Heart right ventricle (tissue), 16 donors: ENCODE data around the gene KCNMA1. TPM values are rescaled to one million over a fixed set of nuclear protein-coding genes. Genes with fewer than 3 reads are reported as not detected.

ENCODE experiments used
- ATAC-seq, 8 donors: fragments of 200-7000 bp; cut with Tn5 transposase; one replicate each; pipeline ENCODE4 v1.9.1; 2020; ENCODE audit warnings: mild to moderate bottlenecking in 8 of 8, moderate library complexity in 8 of 8, moderate number of reproducible peaks in 1 of 8
- DNase-seq, 2 donors: peaks; one replicate each; pipeline ENCODE4 v3.0.0-alpha.2; 2020
- H3K27ac ChIP-seq, 10 donors: fragments of 200-600 bp; sonication (generic) in 2 of 10; one replicate each; pipeline versions ENCODE4 v1.5.0 to v1.8.0; 2020 to 2022; ENCODE audit warnings: mild to moderate bottlenecking in 3 of 10
- H3K27me3 ChIP-seq, 7 donors: fragments of 200-600 bp; one replicate each; pipeline ENCODE4 v1.8.0; 2021 to 2022; ENCODE audit warnings: mild to moderate bottlenecking in 2 of 7
- H3K36me3 ChIP-seq, 9 donors: fragments of 200-600 bp; sonication (generic) in 1 of 9; one replicate each; pipeline versions ENCODE4 v1.5.0 to v1.8.0; 2020 to 2022; ENCODE audit warnings: mild to moderate bottlenecking in 2 of 9
- H3K4me1 ChIP-seq, 9 donors: fragments of 200-600 bp; sonication (generic) in 1 of 9; one replicate each; pipeline versions ENCODE4 v1.5.0 to v1.8.0; 2020 to 2022; ENCODE audit warnings: mild to moderate bottlenecking in 4 of 9
- H3K4me3 ChIP-seq, 10 donors: fragments of 200-600 bp; sonication (generic) in 2 of 10; one replicate each; pipeline versions ENCODE4 v1.5.0 to v1.8.0; 2020 to 2022; ENCODE audit warnings: mild to moderate bottlenecking in 7 of 10, moderate library complexity in 2 of 10
- H3K9me3 ChIP-seq, 11 donors: fragments of 200-600 bp in 10 of 11; sonication (generic) in 2 of 11; one replicate each; pipeline versions ENCODE4 v1.5.0 to v1.8.0; 2013 to 2022; ENCODE audit warnings: mild to moderate bottlenecking in 2 of 11, control low read depth in 1 of 11, moderate library complexity in 1 of 11
- WGBS, 2 donors: extraction: QIAGEN DNeasy Blood & Tissue Kit; methylation state at CpG; one replicate each; pipeline ENCODE4 v1.1.7; 2013; ENCODE audit warnings: inconsistent platforms in 1 of 2; 5-methylcytosine and 5-hydroxymethylcytosine counted together
- intact Hi-C, 10 donors: fragments of 100-400 bp; cut with DNase I; formaldehyde crosslinking; loops; one replicate each; pipeline versions ENCODE4 v1.11.1 to v1.14.2; 2022
- polyA plus RNA-seq, 2 donors: library from polyadenylated mRNA; stranded (reverse); fragments of 200-250 nt; gene quantifications; one replicate each; pipeline ENCODE4 v1.2.3, GENCODE V29; 2013
- total RNA-seq, 10 donors: library from RNA; stranded (reverse); fragmentation: NEBNext Ultra II Directional in 3 of 10; extraction: Animal tissue kit (Norgen Biotek cat#: 25700) in 3 of 10; gene quantifications; one replicate each; pipeline versions ENCODE4 v1.2.1 to v1.2.4, GENCODE V29; 2021 to 2023
- TF ChIP-seq, protein P1 (sequence below), 9 donors: fragments of 200-600 bp; sonication (generic) in 2 of 9; IDR thresholded peaks; one replicate each; pipeline versions ENCODE4 v1.5.0 to v1.8.0; 2021 to 2022; ENCODE audit warnings: antibody characterized with exemption in 9 of 9, mild to moderate bottlenecking in 5 of 9, moderate library complexity in 1 of 9
- donor health status: Arrhythmogenic right ventricular cardiomyopathy.
- donor health status: ischemic (EF 13 %, LVEDD 7.1; RV severe dilation, severe dysfunction).
- donor health status: healthy with polysubstance abuse.
- donor health status: DM: no; HTN: yes; CAD: no.
- donor health status: DM: no; HTN: no; CAD: no.
- donor health status: ischemic (EF 25% LVEDD 6.9; RV normal size, moderate dysfunction).
- donor health status: ischemic (EF 25% LVEDD 5.7; RV mildly dilated, moderate dysfunction).
- donor health status: healthy.
- donor health status: DM: yes; HTN: yes; CAD: no.
- donor health status: Ischemic cardiomyopathy.
- donor health status: ischemic (EF 35%, LVEDD 5.7; RV mildly dilated, moderate dysfunction).
- donor health status: nonischemic (EF 11% LVEDD 7.7; RV severe dilation, severe dysfunction).
- donor health status: DM: yes; HTN: yes; CAD: no.
- donor health status: PGD.
- donor health status: ischemic (EF 29% LVEDD 5.4; RV normal size, mild dysfunction).
- donor health status: nonischemic (EF 23%, LVEDD 6.1; RV moderate dilation, normal function).

The KCNMA1 gene
- total and polyA plus RNA-seq, 12 donors, result 0.59 to 5.3 (median 1.6) TPM

DNA sequence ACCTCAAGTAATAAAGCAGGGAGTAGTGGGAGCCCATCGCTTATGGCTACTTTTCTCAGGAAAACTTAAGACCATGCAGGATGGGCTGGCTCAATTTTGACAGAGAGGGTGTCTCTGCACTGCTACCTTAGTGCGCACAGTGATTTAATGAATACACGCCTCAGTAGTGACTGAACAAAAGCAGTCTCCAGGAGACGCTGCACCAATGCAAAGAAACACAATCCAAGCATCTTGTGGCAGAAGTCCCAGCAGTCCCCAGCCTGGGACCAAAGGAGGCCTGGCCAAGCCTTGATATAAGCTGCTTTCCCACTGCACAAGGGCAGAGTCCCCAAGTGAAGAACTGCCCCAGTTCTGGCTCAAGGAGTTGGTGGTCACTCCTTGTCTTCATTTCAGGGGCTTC is 368.9 kb downstream of the KCNMA1 start:
- peaks cover 0 to 13% (median 0%) of the 10 kb centered on the region in 9 donors for H3K4me1 ChIP-seq
- no peak overlapping the region for H3K4me3 ChIP-seq
- no peak for DNase-seq
- H3K36me3 ChIP-seq, result no peaks in the 10 kb centered on the region
- H3K27ac ChIP-seq, result no peak overlapping the region
- no peak for ATAC-seq
- no peaks in the 10 kb centered on the region for H3K9me3 ChIP-seq
- TF ChIP-seq, protein P1, sequence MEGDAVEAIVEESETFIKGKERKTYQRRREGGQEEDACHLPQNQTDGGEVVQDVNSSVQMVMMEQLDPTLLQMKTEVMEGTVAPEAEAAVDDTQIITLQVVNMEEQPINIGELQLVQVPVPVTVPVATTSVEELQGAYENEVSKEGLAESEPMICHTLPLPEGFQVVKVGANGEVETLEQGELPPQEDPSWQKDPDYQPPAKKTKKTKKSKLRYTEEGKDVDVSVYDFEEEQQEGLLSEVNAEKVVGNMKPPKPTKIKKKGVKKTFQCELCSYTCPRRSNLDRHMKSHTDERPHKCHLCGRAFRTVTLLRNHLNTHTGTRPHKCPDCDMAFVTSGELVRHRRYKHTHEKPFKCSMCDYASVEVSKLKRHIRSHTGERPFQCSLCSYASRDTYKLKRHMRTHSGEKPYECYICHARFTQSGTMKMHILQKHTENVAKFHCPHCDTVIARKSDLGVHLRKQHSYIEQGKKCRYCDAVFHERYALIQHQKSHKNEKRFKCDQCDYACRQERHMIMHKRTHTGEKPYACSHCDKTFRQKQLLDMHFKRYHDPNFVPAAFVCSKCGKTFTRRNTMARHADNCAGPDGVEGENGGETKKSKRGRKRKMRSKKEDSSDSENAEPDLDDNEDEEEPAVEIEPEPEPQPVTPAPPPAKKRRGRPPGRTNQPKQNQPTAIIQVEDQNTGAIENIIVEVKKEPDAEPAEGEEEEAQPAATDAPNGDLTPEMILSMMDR (IDR thresholded peaks at IDR 0.05), result no peak
- intact Hi-C loops, result no loop called here
- 90 to 95% methylated on average over 4 of the region's 4 CpGs for WGBS, 2 donors
- peaks cover 0 to 15% (median 0%) of the 10 kb centered on the region in 7 donors for H3K27me3 ChIP-seq

DNA sequence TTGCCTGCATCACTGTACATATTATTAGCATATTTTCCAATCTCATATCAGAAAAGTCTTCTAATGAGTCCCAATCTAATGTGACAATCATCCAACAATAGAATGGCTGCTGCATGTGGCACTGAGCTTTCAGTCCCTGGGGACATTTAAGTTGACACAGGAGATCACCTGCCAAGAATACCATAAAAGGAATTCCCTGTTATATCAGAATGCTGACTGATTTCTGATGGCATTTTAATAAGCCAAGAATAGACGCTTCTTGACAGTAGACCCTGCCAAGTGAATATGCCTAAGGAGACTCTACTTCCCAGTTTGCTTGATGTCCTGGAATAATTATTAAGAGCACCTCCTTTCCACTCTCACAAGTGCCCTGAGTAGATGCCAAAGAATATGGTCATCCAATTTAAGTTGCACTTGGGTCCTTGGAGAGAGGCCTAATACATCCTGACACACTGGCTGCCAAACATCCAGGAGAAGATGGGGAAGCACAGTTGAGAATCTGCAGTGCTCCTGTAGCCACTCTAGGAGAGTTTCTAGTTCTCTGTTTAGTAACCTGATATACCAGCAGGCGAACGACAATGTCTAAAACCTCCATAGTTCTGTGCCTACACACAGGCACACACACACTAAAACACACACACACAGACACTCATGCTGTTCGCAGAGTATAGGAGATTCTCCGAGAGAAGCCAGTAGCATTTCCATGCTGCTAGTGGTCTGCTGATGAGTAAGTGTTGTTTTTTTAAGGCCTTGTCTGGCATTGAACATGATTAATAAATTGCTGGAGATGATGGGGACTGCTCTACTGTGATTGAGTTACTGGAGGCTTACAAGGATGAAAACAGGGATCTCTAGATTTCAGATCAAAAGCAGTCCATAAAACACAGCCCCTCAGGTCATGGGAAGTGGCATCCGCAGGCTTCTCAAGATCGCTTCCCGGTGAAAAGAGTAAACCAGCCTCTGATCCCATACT is 369.6 kb downstream of the KCNMA1 start:
- H3K4me1 ChIP-seq, result peaks cover 0 to 13% (median 0%) of the 10 kb centered on the region in 9 donors
- H3K27me3 ChIP-seq, result peaks cover 0 to 12% (median 0%) of the 10 kb centered on the region in 7 donors
- intact Hi-C loops, result no loop called here
- ATAC-seq (peak in 5 of 8 donors; percentile 50 to 84 (median 55)), DNase-seq (no peak)
- no peak overlapping the region for H3K4me3 ChIP-seq
- WGBS, 2 donors, result 78 to 79% methylated on average over 8 of the region's 8 CpGs
- peak overlapping the region in 1 of 10 donors; percentile 1 for H3K27ac ChIP-seq
- no peaks in the 10 kb centered on the region for H3K36me3 ChIP-seq
- TF ChIP-seq, protein P1 (IDR thresholded peaks at IDR 0.05), result no peak
- H3K9me3 ChIP-seq, result no peaks in the 10 kb centered on the region

DNA sequence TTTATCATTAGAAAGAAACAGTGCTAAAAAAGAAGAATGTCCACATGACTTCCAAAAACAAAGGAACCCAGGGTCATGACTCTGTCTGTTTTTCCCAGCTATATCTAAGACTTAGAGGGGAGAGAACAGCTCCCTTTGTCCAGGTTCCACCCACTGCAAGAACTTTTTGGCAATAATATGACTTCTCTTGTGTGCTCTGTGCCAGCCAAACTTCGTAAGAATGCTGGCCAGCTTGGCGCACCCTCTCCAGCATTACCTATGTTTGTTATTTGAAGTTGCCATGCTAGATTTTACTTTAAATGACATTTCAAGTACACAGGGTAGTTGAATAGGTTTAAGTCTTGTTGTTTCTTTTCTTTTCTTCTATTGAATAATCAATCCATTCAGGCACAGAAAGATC is 371.4 kb downstream of the KCNMA1 start:
- H3K4me1 ChIP-seq, result peaks cover 0 to 13% (median 0%) of the 10 kb centered on the region in 9 donors
- no peak for ATAC-seq
- WGBS, 2 donors, result 73 to 86% methylated on average over 2 of the region's 2 CpGs
- no peak for DNase-seq
- H3K27me3 ChIP-seq, result peaks cover 0 to 6% (median 0%) of the 10 kb centered on the region in 7 donors
- intact Hi-C loops, result no loop called here
- no peak overlapping the region for H3K27ac ChIP-seq
- TF ChIP-seq, protein P1 (IDR thresholded peaks at IDR 0.05), result no peak
- no peak overlapping the region for H3K4me3 ChIP-seq
- H3K9me3 ChIP-seq, result no peaks in the 10 kb centered on the region
- no peaks in the 10 kb centered on the region for H3K36me3 ChIP-seq

DNA sequence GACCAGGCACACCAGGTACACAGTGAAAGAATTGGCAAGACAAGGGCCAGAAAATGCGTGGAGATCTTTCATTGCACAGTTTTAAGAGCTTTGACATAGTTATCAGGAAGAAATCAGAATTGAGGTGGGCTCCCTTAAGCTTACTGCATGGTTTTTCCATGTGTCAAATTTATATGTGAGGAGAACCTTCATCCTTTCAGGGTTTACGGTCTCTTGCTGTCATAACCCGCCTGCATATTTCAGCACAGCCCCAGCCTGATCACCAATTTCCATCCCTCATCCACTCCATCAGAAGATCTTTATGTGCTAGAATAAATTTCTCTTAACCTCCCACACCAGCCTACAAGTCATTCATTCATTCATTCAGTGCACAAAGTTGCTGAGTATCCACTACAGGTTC is 373.1 kb downstream of the KCNMA1 start:
- Histone ChIP-seq H3K36me3 (no peaks in the 10 kb centered on the region), H3K9me3 (no peaks in the 10 kb centered on the region), H3K4me3 (no peak overlapping the region), H3K27ac (no peak overlapping the region), H3K4me1 (peaks cover 0 to 13% (median 0%) of the 10 kb centered on the region in 9 donors), H3K27me3 (peaks cover 0 to 6% (median 0%) of the 10 kb centered on the region in 7 donors)
- WGBS, 2 donors, result 82 to 84% methylated on average over 3 of the region's 3 CpGs
- DNase-seq (no peak), ATAC-seq (no peak)
- intact Hi-C loops, result no loop called here
- TF ChIP-seq, protein P1 (IDR thresholded peaks at IDR 0.05), result no peak
